ENCODE results near the gene GPC3. TPM values are rescaled to one million over a fixed set of nuclear protein-coding genes. Genes with fewer than 3 reads are reported as not detected.

Gene GPC3
- total and polyA plus RNA-seq, 2 of the 4 experiments (the other 2 are of a cell fraction) = not detected

DNA sequence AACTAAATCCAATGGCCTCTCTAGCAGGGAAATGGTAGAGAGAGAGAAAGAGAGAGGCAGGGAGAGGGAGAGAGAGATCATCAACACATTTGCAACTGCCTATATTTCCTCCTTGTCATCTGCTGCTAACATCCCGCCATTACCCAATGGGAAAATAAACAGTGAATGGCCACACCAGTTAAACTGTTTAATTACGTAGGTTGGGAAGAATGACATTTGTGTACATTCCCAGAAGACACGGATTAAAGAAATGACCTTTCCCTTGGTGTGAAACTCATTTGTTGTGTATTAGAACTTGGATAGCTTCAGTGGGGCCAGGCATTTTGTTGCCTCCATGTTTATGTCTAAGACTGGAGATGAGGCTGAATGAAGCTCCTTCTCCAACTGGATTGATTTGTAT lies 474.4 kb downstream of the GPC3 start:
- in situ Hi-C loops (cut with MboI; ENCODE audit: low sequenced_read_pairs) (no loop called here), dilution Hi-C loops (cut with HindIII; ENCODE audit: low sequenced_read_pairs, unreplicated experiment) (no loop called here), intact Hi-C loops (cut with micrococcal nuclease) (no loop called here)
- H3K27me3 ChIP-seq (ENCODE audit: control insufficient read depth, insufficient read depth, low read length) = peaks cover 3% of the 10 kb centered on the region; the same call in 1 of the 2 replicates
- no peak overlapping the region; the same call in 1 of the 2 replicates for H3K18ac ChIP-seq (ENCODE audit: low read depth, low read length)
- ChIA-PET CTCF (no interaction called here), POLR2A (ENCODE audit: unreplicated experiment) (no interaction called here)
- H3K9me3 ChIP-seq (ENCODE audit: control insufficient read depth, insufficient read depth, low read length) = no peaks in the 10 kb centered on the region; the same call in 1 of the 2 replicates
- H2AK5ac ChIP-seq (ENCODE audit: low read depth, low read length) = no peak overlapping the region
- no peak overlapping the region; the same call in 1 of the 2 replicates for H3K4ac ChIP-seq (ENCODE audit: low read depth, low read length)
- no peak overlapping the region for H3K4me3 ChIP-seq (ENCODE audit: insufficient read depth, low read depth, low read length)
- peak; percentile 7 for DNase-seq
- no peak overlapping the region for H3K9ac ChIP-seq (ENCODE audit: low read depth, low read length)
- H3K36me3 ChIP-seq (ENCODE audit: control insufficient read depth, insufficient read depth, low read length) = no peaks in the 10 kb centered on the region
- H3K4me1 ChIP-seq (ENCODE audit: control insufficient read depth, insufficient read depth, low read length) = peaks cover 5% of the 10 kb centered on the region
- H3K4me2 ChIP-seq (ENCODE audit: low read depth, low read length) = no peak overlapping the region; the same call in 1 of the 2 replicates
- H3K14ac ChIP-seq (replicated peaks; ENCODE audit: low read depth, low read length) = no peak overlapping the region
- H2AFZ ChIP-seq (replicated peaks; ENCODE audit: low read length, poor library complexity) = no peak overlapping the region
- WGBS, 2 experiments (ENCODE audit: extremely low coverage in 2 of 2, insufficient read length in 1 of 2) = no CpG with 5 or more reads among the region's 3 CpGs
- no peak overlapping the region for H2BK15ac ChIP-seq (ENCODE audit: low read depth, low read length)
- no peak overlapping the region for H4K5ac ChIP-seq (ENCODE audit: low read depth, low read length)
- ATAC-seq (ENCODE audit: low read depth) = no peak
- no peak overlapping the region for H2BK20ac ChIP-seq (ENCODE audit: low read depth, low read length)
- no peaks in the 10 kb centered on the region for H4K20me1 ChIP-seq (ENCODE audit: insufficient read depth, low read length)
- H4K8ac ChIP-seq (ENCODE audit: low read depth in 2 of 2, low read length in 2 of 2) = no peak overlapping the region
- H2BK120ac ChIP-seq (ENCODE audit: low read depth, low read length) = peak overlapping the region; percentile 64; the same call in 1 of the 2 replicates
- H3K9me1 ChIP-seq (ENCODE audit: insufficient read depth, low read length) = no peaks in the 10 kb centered on the region; the same call in 1 of the 2 replicates
- H3K79me1 ChIP-seq (ENCODE audit: low read depth in 1 of 2, low read length in 2 of 2) = no peaks in the 10 kb centered on the region
- BruUV-seq (replicated peaks) = no TSS peak
- TF ChIP-seq RFX5 (IDR thresholded peaks at IDR 0.05; ENCODE audit: low read depth, low read length) (no peak), FOS (IDR thresholded peaks at IDR 0.05; ENCODE audit: low read depth, low read length) (no peak), BHLHE40 (IDR thresholded peaks at IDR 0.05; ENCODE audit: low read depth, low read length) (no peak), SMC3 (IDR thresholded peaks at IDR 0.05; ENCODE audit: low read depth, low read length) (no peak), CHD1 (IDR thresholded peaks at IDR 0.05; ENCODE audit: low read depth, low read length) (no peak), MAZ (IDR thresholded peaks at IDR 0.05; ENCODE audit: borderline replicate concordance, low read depth, low read length) (no peak), RAD21 (IDR thresholded peaks at IDR 0.05; ENCODE audit: low read length) (no peak), CEBPB (IDR thresholded peaks at IDR 0.05; ENCODE audit: low read depth, low read length) (no peak), POLR2A (IDR thresholded peaks at IDR 0.05; ENCODE audit: low read depth, low read length) (no peak), MXI1 (IDR thresholded peaks at IDR 0.05; ENCODE audit: borderline replicate concordance, low read depth, low read length) (no peak), NFE2L2 (IDR thresholded peaks at IDR 0.05; ENCODE audit: low read depth, low read length) (no peak), MAFK (IDR thresholded peaks at IDR 0.05; ENCODE audit: low read depth, low read length) (no peak), RCOR1 (IDR thresholded peaks at IDR 0.05; ENCODE audit: insufficient replicate concordance, low read length) (no peak), ELK1 (IDR thresholded peaks at IDR 0.05; ENCODE audit: borderline replicate concordance, low read depth, low read length) (no peak)
- TF ChIP-seq, protein P1, sequence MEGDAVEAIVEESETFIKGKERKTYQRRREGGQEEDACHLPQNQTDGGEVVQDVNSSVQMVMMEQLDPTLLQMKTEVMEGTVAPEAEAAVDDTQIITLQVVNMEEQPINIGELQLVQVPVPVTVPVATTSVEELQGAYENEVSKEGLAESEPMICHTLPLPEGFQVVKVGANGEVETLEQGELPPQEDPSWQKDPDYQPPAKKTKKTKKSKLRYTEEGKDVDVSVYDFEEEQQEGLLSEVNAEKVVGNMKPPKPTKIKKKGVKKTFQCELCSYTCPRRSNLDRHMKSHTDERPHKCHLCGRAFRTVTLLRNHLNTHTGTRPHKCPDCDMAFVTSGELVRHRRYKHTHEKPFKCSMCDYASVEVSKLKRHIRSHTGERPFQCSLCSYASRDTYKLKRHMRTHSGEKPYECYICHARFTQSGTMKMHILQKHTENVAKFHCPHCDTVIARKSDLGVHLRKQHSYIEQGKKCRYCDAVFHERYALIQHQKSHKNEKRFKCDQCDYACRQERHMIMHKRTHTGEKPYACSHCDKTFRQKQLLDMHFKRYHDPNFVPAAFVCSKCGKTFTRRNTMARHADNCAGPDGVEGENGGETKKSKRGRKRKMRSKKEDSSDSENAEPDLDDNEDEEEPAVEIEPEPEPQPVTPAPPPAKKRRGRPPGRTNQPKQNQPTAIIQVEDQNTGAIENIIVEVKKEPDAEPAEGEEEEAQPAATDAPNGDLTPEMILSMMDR (conservative IDR thresholded peaks at IDR 0.05; ENCODE audit: low read depth, low read length) = no peak
- TF ChIP-seq, protein P2, sequence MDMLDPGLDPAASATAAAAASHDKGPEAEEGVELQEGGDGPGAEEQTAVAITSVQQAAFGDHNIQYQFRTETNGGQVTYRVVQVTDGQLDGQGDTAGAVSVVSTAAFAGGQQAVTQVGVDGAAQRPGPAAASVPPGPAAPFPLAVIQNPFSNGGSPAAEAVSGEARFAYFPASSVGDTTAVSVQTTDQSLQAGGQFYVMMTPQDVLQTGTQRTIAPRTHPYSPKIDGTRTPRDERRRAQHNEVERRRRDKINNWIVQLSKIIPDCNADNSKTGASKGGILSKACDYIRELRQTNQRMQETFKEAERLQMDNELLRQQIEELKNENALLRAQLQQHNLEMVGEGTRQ (IDR thresholded peaks at IDR 0.05; ENCODE audit: low read depth, low read length) = no peak
- no peak overlapping the region for H2BK5ac ChIP-seq (ENCODE audit: low read depth, low read length, poor library complexity, severe bottlenecking)
- H4K91ac ChIP-seq (ENCODE audit: insufficient read depth, low read depth, low read length) = no peak overlapping the region
- H3K56ac ChIP-seq (ENCODE audit: extremely low read depth, insufficient read depth, low read length) = 0 out of 2 replicates have a peak overlapping the region, but pooled peaks have one; percentile 6
- H2AK9ac ChIP-seq (replicated peaks; ENCODE audit: low read depth, low read length, poor library complexity) = no peak overlapping the region
- H3K23ac ChIP-seq (ENCODE audit: low read depth, low read length) = no peak overlapping the region
- H3K27ac ChIP-seq (ENCODE audit: insufficient read depth, low read length) = peak overlapping the region; percentile 59; the same call in 1 of the 2 replicates

All from IMR-90 (cell line).